ENCODE results near the gene JMJD1C.
A peak's percentile ranks its signal among the peaks of the same experiment; 100 is the strongest.
"Not testable (repeated sequence)": the region's sequence is repeated elsewhere in the genome, so short reads cannot be mapped to it uniquely, and the experiment has no call there.

Gene JMJD1C, protein sequence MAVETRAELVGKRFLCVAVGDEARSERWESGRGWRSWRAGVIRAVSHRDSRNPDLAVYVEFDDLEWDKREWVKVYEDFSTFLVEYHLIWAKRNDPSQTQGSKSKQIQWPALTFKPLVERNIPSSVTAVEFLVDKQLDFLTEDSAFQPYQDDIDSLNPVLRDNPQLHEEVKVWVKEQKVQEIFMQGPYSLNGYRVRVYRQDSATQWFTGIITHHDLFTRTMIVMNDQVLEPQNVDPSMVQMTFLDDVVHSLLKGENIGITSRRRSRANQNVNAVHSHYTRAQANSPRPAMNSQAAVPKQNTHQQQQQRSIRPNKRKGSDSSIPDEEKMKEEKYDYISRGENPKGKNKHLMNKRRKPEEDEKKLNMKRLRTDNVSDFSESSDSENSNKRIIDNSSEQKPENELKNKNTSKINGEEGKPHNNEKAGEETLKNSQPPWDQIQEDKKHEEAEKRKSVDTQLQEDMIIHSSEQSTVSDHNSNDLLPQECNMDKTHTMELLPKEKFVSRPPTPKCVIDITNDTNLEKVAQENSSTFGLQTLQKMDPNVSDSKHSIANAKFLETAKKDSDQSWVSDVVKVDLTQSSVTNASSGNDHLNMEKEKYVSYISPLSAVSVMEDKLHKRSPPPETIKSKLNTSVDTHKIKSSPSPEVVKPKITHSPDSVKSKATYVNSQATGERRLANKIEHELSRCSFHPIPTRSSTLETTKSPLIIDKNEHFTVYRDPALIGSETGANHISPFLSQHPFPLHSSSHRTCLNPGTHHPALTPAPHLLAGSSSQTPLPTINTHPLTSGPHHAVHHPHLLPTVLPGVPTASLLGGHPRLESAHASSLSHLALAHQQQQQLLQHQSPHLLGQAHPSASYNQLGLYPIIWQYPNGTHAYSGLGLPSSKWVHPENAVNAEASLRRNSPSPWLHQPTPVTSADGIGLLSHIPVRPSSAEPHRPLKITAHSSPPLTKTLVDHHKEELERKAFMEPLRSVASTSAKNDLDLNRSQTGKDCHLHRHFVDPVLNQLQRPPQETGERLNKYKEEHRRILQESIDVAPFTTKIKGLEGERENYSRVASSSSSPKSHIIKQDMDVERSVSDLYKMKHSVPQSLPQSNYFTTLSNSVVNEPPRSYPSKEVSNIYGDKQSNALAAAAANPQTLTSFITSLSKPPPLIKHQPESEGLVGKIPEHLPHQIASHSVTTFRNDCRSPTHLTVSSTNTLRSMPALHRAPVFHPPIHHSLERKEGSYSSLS (N-terminal part only)

DNA sequence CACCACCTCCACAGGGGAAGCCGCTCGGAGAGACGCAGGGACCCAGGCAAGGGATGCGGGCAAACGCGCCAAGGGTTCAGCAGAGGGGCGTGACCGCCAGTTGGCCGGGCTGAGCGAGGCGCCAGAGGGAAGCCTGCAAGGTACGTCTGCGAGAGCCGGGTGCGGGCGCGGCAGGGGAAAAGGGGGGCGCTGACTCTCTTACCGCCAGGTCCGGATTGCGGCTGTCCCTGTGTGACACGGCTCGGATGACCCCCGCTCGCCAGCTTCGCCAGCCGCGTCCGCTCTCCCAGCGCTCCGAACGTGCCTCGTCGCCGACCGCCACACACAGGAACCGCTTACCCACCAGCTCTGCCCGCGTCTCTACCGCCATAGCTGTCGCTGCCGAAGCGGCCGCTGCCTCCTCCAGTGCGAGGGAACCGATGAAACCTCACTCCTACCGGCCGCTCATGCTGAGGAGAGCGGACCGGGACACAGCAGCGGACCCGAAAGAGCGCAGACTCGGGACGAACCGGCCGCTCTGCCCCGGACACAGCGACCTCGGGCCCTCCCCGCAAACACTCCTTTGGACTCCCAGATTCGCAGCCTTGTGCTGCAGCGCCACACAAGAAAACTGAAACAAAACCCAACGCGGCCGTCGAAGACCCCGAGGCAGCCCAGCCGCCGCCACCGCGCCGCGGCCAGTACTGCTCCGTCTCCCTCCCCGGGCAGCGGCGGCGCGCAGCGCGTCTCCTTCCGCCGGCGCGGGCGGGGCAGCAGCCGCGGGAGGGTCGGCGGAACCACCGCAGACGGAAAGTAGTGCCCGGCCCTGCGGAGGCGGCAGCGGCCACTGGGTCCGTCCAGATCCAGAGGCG is at the start of gene JMJD1C:
Gene JMJD1C, minus strand, starts transcription at position 685 of the 851 bp plus-strand sequence. Its CDS starts 315 bp downstream, at position 370.
- H3K9me3 ChIP-seq (ENCODE audit: control insufficient read depth in 2 of 2, low read length in 2 of 2) = no peaks in the 10 kb centered on the region
- peak within 1 kb of the TSS; percentile 83 for H3K27ac ChIP-seq (ENCODE audit: low read length)
- no peaks in the 10 kb centered on the region for H3K36me3 ChIP-seq (ENCODE audit: control insufficient read depth in 2 of 2, insufficient read depth in 2 of 2, low read length in 2 of 2)
- peak within 1 kb of the TSS; percentile 56 to 80 for H3K9ac ChIP-seq (ENCODE audit: low read length in 2 of 2)
- H3K27me3 ChIP-seq (ENCODE audit: control insufficient read depth in 1 of 2, insufficient read depth in 2 of 2, low read length in 2 of 2) = no peaks in the 10 kb centered on the region
- peaks cover 14% of the 10 kb centered on the region for H3K4me1 ChIP-seq (ENCODE audit: control insufficient read depth, insufficient read depth, low read length)
- H3K4me3 ChIP-seq (ENCODE audit: low read length in 2 of 2) = peak within 1 kb of the TSS; percentile 88 to 89

DNA sequence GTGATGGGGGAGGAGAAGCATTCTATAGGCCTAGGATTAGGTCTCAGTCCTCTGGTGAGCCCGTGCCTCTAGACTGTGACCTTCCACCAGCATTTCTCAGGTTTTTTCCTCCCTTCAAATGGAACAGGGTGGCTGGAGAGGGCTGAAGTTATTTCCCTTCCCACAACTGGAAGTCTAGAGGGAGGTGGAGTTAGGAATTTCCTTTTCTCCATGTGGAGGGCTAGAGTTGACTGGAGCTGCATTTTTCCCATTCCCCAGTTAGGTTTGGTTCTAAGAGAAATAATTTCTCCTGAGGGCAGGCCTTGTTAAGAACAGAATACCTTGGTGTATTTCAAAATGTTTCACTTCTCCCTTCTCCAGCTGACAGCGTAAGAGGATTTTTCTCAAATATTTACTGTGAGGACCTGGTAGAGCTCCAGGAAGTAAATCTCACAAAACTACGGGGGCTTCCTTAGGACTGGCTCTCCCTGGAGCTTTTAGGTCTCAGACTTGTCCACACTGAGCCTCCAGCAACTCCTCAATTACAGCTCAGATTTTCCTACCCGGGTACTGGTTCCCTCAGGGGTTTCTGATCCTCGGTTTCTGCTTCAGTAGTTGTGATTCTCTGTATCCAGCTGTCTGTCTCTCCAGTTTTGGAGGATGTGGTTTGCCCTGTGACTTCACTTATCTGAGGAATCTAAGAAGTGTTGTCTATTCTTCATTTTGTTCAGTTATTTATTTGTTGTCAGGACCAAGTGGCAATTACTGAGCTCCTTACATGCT is 49.4 kb upstream of the JMJD1C start:
- Histone ChIP-seq H3K9me3 (ENCODE audit: control insufficient read depth in 2 of 2, low read length in 2 of 2) (no peaks in the 10 kb centered on the region), H3K4me1 (ENCODE audit: control insufficient read depth, insufficient read depth, low read length) (no peaks in the 10 kb centered on the region), H3K9ac (ENCODE audit: low read length in 2 of 2) (peak overlapping the region in 1 of 2 donors; percentile 23), H3K36me3 (ENCODE audit: control insufficient read depth in 2 of 2, insufficient read depth in 2 of 2, low read length in 2 of 2) (no peaks in the 10 kb centered on the region), H3K27ac (ENCODE audit: low read length) (no peak overlapping the region), H3K27me3 (ENCODE audit: control insufficient read depth in 1 of 2, insufficient read depth in 2 of 2, low read length in 2 of 2) (no peaks in the 10 kb centered on the region), H3K4me3 (ENCODE audit: low read length in 2 of 2) (no peak overlapping the region)

DNA sequence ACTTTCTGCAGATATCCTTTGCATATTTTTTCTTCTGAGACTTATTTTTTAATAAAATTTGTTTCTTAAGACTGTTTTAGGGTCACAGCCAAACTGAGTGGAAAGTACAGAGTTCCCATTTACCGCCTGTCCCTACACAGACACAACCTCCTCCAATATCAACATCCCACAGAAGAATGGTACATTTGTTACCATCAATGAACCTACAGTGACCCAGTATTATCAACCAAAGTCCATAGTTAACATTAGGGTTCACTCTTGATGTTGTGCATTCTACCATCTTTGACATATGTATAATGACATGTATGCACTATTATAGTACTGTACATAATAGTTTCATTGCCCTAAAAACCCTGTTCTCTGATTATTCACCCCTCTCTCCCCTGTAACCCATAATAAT is 40.8 kb upstream of the JMJD1C start:
- no peak overlapping the region for H3K27ac ChIP-seq (ENCODE audit: low read length)
- no peaks in the 10 kb centered on the region for H3K4me1 ChIP-seq (ENCODE audit: control insufficient read depth, insufficient read depth, low read length)
- no peak overlapping the region for H3K4me3 ChIP-seq (ENCODE audit: low read length in 2 of 2)

DNA sequence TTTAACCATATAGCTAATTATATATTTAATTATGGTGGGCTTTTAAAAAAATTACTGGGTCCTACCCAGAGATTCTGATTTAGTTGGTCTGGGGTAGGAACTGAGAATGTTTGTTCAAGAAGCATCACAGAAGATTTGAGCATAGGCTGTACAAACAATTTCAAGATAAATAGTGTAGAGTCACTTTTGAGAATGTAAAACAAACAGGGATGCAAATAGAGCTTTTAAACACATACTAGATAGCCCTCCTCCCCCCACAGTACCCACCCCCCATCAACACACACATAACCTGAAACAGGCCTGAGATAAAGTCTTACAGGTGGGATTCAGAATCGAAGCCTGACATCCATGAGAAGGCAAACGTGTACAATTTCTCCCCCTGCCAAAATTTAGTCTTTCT is 39.8 kb upstream of the JMJD1C start:
- Histone ChIP-seq H3K9me3 (ENCODE audit: control insufficient read depth in 2 of 2, low read length in 2 of 2) (no peaks in the 10 kb centered on the region), H3K4me3 (ENCODE audit: low read length in 2 of 2) (no peak overlapping the region), H3K27me3 (ENCODE audit: control insufficient read depth in 1 of 2, insufficient read depth in 2 of 2, low read length in 2 of 2) (no peaks in the 10 kb centered on the region), H3K27ac (ENCODE audit: low read length) (no peak overlapping the region), H3K9ac (ENCODE audit: low read length in 2 of 2) (no peak overlapping the region), H3K4me1 (ENCODE audit: control insufficient read depth, insufficient read depth, low read length) (no peaks in the 10 kb centered on the region), H3K36me3 (ENCODE audit: control insufficient read depth in 2 of 2, insufficient read depth in 2 of 2, low read length in 2 of 2) (no peaks in the 10 kb centered on the region)

More for the DNA sequence above, 40.8 kb upstream of the JMJD1C start:
- Histone ChIP-seq H3K36me3 (ENCODE audit: control insufficient read depth in 2 of 2, insufficient read depth in 2 of 2, low read length in 2 of 2) (no peaks in the 10 kb centered on the region), H3K27me3 (ENCODE audit: control insufficient read depth in 1 of 2, insufficient read depth in 2 of 2, low read length in 2 of 2) (no peaks in the 10 kb centered on the region), H3K9ac (ENCODE audit: low read length in 2 of 2) (no peak overlapping the region), H3K9me3 (ENCODE audit: control insufficient read depth in 2 of 2, low read length in 2 of 2) (no peaks in the 10 kb centered on the region)

DNA sequence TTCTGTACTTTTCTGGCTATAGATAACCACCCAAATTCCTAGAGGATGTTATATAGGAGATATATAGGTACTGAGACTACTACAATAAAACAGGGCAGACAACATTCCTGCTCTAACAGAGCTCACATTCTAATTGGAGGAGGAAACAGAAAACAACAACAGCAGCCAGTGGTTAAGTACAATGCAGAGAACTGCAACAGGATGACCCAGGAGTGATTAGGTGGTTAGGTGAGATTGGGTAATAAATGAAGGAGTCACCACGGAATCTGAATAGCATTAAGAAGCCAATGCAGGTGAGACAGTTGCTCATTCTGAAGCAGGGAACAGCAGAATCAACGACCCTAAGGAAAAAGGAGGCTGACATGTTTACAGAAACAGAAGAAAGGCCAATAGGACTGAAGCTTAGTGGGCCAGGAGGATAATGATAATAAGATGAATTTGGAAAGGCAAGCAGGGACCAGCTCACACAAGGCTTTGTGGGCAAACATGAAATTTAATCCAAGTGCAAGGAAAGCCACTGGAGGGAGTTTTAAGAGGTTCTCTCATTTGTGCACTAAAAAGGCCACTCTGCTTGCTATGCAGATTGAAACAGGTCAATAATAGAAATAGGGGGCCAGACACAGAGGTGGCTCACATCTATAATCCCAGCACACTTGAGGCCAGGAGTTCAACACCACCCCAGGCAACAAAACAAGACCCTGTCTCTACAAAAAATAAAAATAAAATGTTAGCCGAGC is 38.5 kb upstream of the JMJD1C start:
- Histone ChIP-seq H3K4me3 (ENCODE audit: low read length in 2 of 2) (no peak overlapping the region), H3K9ac (ENCODE audit: low read length in 2 of 2) (no peak overlapping the region), H3K4me1 (ENCODE audit: control insufficient read depth, insufficient read depth, low read length) (no peaks in the 10 kb centered on the region), H3K27me3 (ENCODE audit: control insufficient read depth in 1 of 2, insufficient read depth in 2 of 2, low read length in 2 of 2) (no peaks in the 10 kb centered on the region), H3K9me3 (ENCODE audit: control insufficient read depth in 2 of 2, low read length in 2 of 2) (no peaks in the 10 kb centered on the region), H3K27ac (ENCODE audit: low read length) (no peak overlapping the region), H3K36me3 (ENCODE audit: control insufficient read depth in 2 of 2, insufficient read depth in 2 of 2, low read length in 2 of 2) (no peaks in the 10 kb centered on the region)

DNA sequence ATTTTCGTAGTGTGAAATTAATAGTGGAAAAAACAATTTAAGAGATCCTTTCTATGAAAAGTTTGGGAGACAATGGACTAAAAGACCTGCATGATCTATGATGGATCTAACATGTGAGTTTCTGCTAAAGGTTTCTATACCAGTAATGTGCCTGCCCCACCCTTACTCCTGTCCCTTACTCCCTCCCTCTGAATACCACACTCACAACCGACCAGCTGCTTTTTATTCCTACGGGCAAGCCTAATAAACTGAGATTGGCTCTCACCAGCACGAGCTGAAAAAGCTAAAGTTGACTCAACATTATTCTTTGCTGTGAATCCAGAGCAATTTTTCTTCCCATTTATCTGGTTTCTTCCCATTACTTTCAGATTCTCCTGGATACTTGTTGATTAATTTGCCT is 37.6 kb upstream of the JMJD1C start:
- H3K27ac ChIP-seq (ENCODE audit: low read length) = no peak overlapping the region
- H3K4me3 ChIP-seq (ENCODE audit: low read length in 2 of 2) = no peak overlapping the region
- H3K4me1 ChIP-seq (ENCODE audit: control insufficient read depth, insufficient read depth, low read length) = no peaks in the 10 kb centered on the region
- no peaks in the 10 kb centered on the region for H3K27me3 ChIP-seq (ENCODE audit: control insufficient read depth in 1 of 2, insufficient read depth in 2 of 2, low read length in 2 of 2)
- no peak overlapping the region for H3K9ac ChIP-seq (ENCODE audit: low read length in 2 of 2)
- H3K9me3 ChIP-seq (ENCODE audit: control insufficient read depth in 2 of 2, low read length in 2 of 2) = no peaks in the 10 kb centered on the region
- H3K36me3 ChIP-seq (ENCODE audit: control insufficient read depth in 2 of 2, insufficient read depth in 2 of 2, low read length in 2 of 2) = no peaks in the 10 kb centered on the region

DNA sequence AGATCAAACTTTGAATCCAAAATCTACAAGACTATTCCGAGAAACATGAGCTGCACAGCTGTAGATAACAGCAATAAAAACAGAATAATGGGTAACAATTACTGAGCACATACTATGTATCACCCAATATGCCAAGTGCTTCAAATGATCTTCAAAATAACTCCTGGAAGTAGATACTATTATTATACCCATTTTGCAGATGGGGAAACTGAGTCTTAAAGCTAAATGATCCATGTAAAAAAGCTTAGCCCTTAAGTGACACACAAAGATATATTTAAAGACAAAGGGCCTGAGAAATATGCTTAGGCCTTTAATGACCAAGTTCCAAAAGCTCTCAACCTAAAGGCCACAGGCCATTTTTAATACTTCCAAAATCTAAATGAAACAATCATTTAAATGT is 37.1 kb upstream of the JMJD1C start:
- no peaks in the 10 kb centered on the region for H3K36me3 ChIP-seq (ENCODE audit: control insufficient read depth in 2 of 2, insufficient read depth in 2 of 2, low read length in 2 of 2)
- H3K4me1 ChIP-seq (ENCODE audit: control insufficient read depth, insufficient read depth, low read length) = no peaks in the 10 kb centered on the region
- no peak overlapping the region for H3K4me3 ChIP-seq (ENCODE audit: low read length in 2 of 2)
- no peaks in the 10 kb centered on the region for H3K9me3 ChIP-seq (ENCODE audit: control insufficient read depth in 2 of 2, low read length in 2 of 2)
- H3K9ac ChIP-seq (ENCODE audit: low read length in 2 of 2) = no peak overlapping the region
- no peak overlapping the region for H3K27ac ChIP-seq (ENCODE audit: low read length)
- no peaks in the 10 kb centered on the region for H3K27me3 ChIP-seq (ENCODE audit: control insufficient read depth in 1 of 2, insufficient read depth in 2 of 2, low read length in 2 of 2)

DNA sequence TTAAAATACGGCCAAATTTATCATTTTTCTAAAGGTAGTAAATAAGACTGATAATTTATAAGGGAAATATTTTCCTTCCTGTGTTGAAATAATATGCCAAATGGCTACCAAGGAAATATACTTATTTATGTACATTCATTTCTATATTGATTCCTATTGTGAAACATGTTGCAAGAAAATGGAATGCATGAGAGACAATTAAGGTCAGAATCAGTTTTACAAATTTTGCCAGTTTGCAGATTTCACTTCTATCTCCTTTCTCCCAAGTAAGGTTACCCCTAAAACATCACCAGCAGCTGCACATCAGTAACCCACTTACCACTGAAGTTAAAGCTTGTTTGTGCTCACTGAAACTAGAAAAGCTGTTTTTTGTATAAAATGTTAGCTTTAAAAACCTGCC is 36.2 kb upstream of the JMJD1C start:
- no peak overlapping the region for H3K27ac ChIP-seq (ENCODE audit: low read length)
- H3K9ac ChIP-seq (ENCODE audit: low read length in 2 of 2) = no peak overlapping the region
- no peaks in the 10 kb centered on the region for H3K9me3 ChIP-seq (ENCODE audit: control insufficient read depth in 2 of 2, low read length in 2 of 2)
- H3K4me3 ChIP-seq (ENCODE audit: low read length in 2 of 2) = no peak overlapping the region
- no peaks in the 10 kb centered on the region for H3K4me1 ChIP-seq (ENCODE audit: control insufficient read depth, insufficient read depth, low read length)
- no peaks in the 10 kb centered on the region for H3K36me3 ChIP-seq (ENCODE audit: control insufficient read depth in 2 of 2, insufficient read depth in 2 of 2, low read length in 2 of 2)
- H3K27me3 ChIP-seq (ENCODE audit: control insufficient read depth in 1 of 2, insufficient read depth in 2 of 2, low read length in 2 of 2) = no peaks in the 10 kb centered on the region

DNA sequence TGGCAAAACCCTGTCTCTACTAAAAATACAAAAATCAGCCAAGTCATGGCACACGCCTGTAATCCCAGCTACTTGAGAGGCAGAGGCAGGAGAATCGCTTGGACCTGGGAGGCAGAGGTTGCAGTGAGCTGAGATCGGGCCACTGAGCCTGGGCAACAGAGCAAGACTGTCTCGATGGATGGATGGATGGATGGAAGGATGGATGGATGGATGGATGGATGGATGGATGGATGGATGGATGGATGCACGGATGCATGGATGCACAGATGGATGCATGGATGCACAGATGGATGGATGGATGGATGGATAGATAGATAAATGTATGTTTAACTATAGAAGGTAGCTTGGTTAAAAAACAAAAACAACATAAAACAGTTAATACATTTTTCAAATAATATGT is 34.8 kb upstream of the JMJD1C start:
- not testable (repeated sequence) for H3K27me3 ChIP-seq (ENCODE audit: control insufficient read depth in 1 of 2, insufficient read depth in 2 of 2, low read length in 2 of 2); H3K4me1 ChIP-seq (ENCODE audit: control insufficient read depth, insufficient read depth, low read length); H3K36me3 ChIP-seq (ENCODE audit: control insufficient read depth in 2 of 2, insufficient read depth in 2 of 2, low read length in 2 of 2); H3K4me3 ChIP-seq (ENCODE audit: low read length in 2 of 2); H3K9ac ChIP-seq (ENCODE audit: low read length in 2 of 2); H3K9me3 ChIP-seq (ENCODE audit: control insufficient read depth in 2 of 2, low read length in 2 of 2); H3K27ac ChIP-seq (ENCODE audit: low read length)

Data from stomach smooth muscle (tissue), 2 donors.